Esophagus muscularis mucosa (tissue), 3 donors: ENCODE measurements around the gene ALDH3B1.

Experiments used
- EP300 ChIP-seq: sonication (generic); formaldehyde crosslinking; IDR thresholded peaks from one replicate; pipeline ENCODE4 v1.6.1; 2017; ENCODE audit warnings: antibody characterized with exemption
- POLR2AphosphoS5 ChIP-seq, 2 donors: sonication (generic); formaldehyde crosslinking; IDR thresholded peaks; one replicate each; pipeline ENCODE4 v1.6.1; 2017; ENCODE audit warnings: antibody characterized with exemption in 2 of 2

GRCh38 chr11:68047437-68048290 lies 37.5 kb downstream of the ALDH3B1 start:
- no peak for TF ChIP-seq EP300
- TF ChIP-seq POLR2AphosphoS5 (IDR thresholded peaks at IDR 0.05) = no peak
